HG03342 (cell line): Measurements from ENCODE around the gene CMIP.

ENCODE experiments used
- ATAC-seq: cut with Tn5 transposase; IDR thresholded peaks from one replicate; pipeline ENCODE4 v1.9.1; 2021; ENCODE audit warnings: mild to moderate bottlenecking, moderate library complexity; ENCODE audit not compliant: unreplicated experiment

CMIP gene

DNA sequence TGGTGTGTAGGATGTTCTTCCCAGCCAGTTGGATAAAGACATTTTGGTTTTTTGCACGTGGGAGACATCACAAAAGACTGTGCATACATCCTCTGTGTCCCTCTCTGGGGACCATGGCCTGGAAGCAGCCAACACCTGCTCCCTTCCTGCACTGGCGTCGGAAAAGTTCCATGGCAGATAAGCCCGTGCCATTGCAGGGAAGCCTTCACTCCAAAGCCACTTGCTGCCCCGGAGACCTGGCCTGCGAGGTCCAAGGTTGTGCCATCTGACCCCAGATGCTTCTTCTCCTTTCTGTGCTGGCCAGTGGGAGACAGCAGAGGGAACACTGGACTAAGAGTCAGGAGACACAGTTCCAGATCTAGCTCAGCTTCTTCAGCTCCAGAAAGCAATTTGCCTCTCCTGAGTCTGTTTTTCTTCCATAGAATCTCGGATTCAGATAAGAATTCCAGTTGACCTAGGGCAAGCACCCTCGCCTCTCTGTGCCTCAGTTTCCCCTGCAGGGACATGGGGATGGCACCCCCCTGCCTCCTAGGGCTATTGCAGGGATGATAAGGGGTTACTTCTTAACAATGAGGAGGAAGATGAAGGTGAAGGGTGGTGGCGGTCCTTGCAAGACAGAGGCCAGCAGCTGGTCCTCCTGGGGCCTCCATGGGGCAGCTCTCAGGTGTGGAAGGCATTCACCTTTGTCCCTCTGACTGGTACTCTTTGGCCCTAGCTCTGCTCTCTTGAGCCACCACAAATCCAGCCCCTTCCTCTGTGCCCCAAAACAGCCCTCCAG, 134.2 kb downstream of the CMIP start:
- ATAC-seq: no peak

DNA sequence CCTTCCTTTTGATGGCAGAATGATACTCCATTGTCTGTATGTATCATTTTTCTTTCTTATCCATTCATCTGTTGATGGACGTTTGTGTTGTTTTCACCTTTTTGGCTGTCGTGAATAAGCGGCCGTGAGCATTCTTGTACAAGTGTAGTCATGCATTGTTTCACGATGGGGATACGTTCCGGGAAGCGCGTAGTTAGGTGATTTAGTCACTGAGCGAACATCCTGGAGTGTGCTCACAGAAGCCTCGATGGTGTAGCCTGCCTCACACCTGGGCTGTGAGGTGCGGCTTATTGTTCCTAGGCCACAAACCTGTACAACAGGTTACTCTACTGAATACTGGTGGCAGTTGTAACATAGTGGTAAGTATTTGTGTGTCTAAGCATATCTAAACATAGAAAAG, 136.5 kb downstream of the CMIP start:
- ATAC-seq: no peak

DNA sequence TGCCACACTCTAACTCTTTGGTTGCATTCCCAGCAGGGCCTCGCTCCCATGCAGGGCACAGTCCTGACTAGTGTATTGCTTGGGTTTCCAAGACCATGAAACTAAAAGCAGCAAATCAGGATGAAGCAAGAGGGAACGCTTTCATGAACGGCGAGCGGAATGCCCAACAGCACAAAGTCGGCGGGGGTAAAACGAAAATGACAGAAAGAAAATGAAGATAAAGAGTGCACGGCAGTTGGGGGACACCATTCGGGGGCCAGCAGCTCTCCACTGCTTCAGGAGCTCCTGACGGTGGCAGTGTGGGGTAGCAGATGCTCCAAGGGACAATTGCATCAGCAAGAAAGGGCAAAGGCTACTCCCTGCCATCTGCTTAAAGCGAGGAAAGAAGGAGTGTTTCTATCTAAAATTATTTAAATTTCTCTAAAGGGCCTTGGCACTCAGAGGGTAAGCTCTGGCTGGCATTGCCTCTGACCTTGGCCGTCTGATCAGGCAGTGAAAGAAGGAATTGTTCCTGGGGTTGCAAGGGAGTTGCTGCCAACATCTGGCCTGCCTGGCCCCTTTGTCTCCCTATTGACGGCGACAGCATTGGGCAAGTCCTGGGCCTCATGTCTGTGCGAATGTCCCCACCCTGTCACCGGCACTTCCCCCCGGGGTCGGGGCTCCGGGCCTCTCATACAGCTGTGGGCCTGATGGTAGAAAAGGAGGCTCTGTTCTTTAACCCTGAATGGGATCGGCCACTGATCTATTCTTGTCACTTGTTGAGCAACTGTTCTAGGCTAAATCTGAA, 138.2 kb downstream of the CMIP start:
- no peak for ATAC-seq

DNA sequence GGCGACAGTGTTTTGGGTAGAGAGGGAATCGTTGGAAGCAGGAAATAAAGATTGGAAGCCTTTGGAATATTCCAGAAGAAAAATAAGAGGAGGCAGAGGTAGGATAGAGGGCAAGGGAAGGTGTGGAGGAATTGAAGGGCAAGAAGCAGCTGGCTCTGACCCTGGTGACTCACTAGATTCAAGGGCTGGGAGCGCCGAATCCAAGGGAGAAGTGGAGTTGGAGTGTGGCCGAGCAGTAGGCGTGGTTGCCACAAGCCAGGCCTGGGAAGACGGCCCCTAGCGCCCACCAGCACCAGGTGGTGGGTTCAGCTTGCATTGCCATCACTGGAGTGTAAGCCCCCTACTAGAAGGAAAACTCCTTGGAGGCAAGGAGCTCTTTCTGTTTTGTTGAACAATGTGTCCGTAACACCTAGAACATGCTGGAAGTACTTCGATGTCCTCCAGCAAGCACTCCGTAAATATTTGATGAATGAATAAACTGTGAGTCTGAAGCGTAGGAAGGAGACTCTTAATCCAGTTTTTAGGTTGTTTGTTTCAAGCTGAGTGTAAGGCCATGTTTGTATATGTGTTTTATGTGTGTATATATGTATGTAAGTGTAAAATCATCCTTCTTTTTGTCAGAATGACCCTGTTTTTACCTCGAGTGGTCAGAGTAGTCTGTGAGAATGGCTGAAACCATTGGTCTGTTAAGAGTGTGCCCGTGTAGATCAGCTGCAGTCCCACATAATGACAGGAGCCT, 139.5 kb downstream of the CMIP start:
- no peak for ATAC-seq

DNA sequence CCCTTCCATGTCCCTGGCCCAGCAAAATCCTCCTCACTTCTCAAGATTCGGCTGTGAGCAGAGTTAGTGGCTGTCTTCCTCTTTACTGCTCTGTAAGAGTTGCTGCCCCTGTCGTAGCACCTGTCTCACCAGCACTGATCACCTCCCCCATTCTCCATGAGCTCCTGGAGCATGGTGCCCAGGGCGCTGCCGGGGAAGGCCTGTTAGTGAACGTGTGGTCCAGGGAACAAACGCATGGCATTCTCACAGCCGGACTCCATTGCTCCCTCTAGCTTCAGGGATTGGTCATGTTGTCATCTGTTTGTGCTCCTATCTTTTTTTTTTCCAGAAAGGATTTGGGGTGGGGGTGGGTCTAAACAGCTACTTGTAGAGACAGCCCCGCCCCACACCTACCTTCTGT, 141.2 kb downstream of the CMIP start:
- no peak for ATAC-seq

DNA sequence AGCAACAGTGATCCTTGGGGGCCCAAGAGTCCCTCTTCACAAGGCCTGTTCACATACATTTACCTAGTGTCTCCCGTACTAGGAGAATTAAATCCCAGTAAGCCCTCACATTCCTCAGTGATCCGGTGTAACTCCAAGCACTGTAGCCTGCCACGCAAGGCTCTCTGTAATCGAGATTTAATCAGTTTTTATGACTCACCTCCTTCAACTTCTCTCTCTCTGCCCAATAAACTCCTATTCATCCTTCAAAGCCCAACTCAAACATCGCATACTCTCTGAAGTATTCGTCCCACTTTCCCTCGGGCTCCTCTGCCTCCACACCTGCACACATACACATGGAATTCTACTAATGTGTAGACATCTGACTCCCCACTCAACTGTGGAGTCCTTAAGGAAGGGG, 141.8 kb downstream of the CMIP start:
- ATAC-seq: no peak

DNA sequence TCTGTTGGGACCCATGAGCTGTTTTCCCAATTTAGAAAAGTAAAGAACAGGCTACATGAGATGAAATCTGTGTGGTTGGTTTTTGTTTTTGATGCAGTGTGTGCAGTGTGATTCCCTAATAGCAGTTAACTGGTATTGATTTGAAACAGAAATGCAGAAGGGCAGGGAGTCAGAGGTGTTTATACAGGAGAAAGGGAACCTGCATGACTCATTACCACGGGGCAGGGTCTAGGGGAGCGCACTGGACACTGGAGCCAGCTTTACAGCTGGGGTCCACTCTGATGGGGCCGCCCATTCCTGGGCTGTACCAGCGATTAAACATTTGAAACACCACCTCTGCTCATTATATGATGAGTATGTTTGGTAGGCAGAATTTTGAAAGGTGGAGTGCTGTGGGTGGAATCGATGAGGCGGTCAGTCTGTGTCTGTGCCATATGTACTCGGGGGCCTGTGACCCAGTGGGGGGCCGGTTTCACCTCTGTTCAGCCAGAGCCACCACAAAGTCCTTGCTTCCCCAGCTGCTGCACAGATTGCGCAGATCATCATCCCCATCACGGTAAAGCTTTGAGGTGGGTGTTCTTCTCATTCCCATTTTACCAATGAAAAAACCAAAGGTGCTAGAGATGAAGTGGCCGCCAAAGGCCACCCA, 142.5 kb downstream of the CMIP start:
- no peak for ATAC-seq

DNA sequence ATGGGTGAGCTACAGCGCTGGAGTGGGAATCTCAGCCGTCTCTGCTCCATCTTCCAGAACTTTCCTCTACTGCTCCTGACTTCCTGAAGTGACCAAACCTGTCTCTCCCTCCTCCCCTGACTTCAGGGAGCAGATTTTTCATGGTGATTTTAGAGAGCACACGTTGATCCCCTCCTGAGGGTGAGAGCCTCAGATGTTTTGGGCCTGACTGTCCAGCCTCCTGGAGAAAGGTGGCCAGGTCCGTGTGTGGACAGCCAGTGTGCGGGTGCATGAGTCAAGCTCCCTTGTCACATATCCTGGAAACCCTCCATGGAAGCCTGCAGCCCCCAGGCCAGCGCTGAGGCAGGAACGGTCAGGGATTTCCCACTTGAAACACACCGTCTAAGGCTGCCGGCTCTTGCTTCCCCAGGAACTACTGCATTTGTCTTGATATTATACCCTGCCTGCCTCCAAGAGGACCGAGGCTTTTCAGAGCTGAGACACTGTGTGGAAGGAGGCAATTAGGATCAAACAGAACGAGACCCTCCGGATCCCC, 143.1 kb downstream of the CMIP start:
- ATAC-seq: no peak

DNA sequence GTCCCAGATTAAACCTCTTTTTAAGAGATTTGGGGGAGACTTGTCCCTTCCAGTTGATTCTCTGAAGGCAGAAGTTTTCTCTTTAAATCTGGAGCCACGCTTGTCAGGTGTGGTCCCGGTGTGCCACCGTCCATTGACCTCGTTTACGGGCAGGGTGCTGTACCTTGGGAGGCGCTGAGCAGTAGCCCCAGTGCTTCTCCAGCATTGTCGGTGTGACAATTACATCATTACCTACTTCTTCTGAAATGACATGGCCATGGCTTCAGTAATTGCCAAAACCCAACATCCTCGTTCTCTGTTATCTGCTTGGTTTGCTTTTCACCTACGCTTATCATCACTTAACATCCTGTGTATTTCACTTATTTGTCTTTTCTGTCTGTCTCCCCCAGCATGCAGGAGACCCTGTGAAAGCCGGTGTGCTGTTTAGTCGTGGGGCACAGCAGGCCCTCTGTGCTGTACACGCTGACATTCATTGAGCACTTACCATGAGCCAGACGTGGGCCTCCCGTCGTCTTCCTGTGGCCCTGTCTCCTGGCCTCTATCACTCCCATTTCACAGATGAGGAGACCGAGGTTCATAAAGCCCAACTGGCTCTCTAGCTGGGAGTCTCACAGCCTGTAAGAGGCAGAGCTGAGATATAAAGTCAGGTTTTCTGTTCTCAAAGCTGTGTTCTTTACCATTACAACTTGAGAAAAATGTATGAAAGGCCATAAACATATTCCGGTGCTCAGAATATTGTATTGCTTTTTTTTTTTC, 143.9 kb downstream of the CMIP start:
- ATAC-seq: no peak

DNA sequence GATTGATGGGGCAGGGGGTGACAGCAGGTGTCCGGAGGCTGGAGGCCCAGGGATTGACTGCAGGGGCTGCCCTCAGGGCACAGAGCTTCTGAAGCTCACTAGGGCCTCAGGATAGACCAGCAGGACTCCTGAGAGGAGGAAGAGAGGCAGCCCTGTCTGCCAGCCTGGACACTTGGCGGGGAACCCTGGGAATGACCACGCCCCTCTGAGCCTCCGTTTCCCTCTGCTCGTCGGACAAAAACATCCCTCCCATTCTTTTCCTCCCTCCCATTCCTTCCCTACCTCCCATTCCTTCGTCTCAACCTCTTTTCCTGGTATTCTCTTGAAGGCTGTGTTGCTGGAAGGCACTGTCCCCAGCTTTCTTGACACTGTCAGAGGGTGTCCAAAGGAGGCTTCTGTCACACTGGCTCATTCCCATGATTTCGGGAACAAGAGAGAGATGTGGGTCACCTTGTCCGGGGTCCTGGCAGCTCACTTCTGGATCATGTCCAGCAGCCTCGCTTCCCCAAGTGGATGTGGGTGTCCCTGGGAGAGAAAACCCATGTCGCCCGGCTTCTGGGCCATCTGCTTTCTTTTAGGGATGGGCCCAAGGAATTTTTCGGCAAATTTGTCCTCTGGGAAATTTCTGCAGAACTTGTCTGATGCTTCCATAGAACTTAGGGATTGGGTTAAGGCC, 145.5 kb downstream of the CMIP start:
- no peak for ATAC-seq

DNA sequence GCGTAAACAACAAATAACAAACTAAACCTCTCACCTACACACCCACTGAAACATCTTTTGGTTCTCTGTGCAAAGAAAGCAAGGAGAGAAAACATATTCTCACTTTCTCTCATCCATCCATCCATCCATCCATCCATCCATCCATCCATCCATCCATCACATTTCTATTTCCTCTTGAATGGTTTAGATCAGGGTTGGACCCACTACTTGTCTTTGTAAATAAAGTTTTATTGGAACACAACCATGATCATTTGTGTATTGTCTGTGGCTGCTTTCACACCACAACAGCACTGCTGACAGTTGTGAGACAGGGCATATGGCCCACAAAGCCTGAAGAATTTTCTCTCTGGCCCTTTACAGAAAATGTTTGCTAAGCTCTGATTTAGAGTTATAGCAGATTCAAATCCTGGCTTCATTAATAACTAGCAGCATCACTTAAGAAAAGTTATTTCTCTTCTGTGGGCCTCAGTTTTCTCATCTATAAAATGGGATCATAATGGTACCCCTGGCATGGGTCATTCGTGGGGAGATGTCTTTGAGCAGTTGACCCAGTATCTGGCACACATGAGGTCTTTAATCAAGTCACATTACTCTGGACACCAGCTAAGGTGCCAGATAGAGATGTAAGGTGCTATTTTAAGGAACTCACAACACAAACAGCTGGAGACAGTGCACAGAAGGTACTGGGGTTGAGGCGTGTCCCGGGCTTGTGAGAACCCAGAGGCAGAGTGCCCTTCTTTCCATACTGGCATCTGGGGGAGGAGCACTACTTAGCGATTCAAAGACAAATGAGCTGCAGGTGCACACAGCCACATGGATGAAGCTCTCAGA, 146.3 kb downstream of the CMIP start:
- no peak for ATAC-seq

DNA sequence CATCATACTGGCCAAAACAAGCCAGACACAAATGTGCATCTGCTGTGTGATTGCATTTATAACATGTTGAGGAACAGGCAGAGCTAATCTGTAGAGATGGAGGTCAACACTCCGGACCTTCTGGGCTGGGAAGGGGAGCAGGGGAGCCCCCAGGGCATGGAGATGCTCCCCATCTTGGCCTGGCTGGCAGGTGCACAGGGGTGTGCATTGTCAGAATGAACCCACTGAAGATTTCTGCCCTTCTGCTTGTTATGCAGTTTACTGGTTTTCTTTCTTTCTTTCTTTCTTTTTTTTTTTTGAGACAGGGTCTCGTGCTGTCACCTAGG, 146.9 kb downstream of the CMIP start:
- ATAC-seq: no peak

DNA sequence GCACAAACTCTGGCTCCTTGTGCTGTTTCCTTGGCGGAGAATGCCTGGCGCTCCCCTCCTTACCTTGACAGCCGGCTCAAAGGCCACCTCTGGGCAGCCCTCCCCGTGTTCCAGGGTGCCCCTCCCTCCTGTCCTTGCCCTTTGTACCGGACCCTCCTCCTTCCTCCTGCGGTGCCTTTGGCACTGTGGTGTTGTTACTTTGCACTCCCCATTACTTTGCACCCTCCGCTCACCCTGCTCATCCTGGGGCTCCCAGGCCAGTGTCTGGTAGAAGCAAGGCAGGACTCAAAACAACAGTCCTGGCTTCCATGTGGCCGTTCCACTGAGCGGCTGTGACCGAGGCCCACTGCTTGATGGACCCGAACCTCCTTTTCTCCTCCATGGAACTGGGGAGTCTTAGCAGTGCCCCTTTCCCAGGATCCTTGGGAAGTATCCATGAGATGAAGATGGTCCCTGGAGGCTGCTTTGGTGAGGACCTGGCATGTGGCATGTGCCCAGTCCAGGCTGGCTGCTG, 147.8 kb downstream of the CMIP start:
- no peak for ATAC-seq

DNA sequence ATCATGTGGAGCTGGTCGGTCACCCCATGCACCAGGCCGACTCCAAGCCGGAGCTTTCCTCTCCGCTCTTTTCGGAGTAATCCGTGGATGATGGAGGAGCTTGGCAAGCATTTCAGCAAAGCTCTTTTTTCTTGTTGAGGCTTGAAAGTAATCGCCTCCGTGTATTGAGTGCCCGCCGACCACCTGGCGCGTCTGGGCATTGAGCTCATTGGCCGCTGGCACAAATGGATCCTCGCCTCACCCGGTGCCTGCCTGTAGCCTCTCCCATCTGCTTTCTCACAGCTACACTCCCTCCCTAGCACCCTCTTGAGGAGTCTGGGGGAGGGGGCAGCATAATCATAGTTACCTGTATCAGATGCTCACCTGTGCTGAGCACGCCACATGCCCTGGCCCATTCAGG, 148.9 kb downstream of the CMIP start:
- ATAC-seq: no peak

DNA sequence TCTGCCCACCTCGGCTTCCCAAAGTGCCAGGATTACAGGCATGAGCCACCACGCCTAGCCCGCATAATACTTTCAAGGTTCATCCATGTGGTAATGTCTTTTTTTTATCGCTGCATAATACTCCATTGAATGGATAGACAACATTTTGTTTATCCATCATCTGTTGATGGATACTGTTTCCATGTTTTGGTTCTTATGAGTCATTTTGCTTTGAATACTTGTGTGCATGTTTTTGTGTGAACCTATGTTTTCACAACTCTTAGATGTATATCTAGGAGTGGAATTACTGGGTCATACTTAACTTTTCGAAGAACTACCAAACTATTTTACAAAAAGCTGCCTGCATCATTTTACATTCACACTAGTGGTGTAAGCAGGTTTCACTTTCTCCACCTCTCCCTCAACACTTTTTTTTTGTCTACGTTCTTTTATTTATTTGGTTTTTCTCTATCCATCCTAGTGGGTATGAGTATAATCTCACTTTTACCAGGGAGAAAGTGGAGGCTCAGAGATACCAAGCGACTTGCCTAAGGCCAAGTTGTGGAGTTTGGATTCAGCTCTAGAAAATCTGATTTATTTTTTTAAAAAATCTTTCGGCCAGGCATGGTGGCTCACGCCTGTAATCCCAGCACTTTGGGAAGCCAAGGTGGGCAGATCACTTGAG, 151.2 kb downstream of the CMIP start:
- no peak for ATAC-seq

DNA sequence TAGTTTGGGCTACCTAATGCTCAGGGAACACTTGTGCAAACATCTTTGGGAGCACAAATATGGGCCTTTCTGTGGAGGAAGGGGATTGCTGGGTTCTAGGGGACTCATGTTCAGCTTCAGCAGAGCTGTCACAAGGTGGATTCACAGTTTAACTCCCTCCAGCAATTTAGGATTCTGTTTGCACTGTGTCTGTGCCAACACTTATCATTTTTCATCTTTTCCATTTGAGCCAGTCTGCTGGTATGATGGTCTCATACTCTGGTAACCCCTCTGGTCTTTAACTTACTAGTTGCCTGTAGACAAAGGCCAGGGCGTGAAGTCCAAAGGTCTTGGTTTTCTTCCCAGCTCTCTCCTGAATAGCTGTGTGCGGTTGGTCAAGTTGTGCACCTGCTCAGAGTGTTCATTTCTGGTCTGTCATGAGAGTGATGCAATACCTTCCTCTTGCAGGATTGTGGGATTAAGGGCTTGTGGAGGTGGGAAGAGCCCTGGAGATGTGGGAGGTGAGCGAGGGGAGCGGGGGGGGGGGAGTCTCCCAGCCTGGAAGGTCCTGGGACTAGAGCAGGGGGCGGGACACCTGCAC, 152.6 kb downstream of the CMIP start:
- no peak for ATAC-seq

DNA sequence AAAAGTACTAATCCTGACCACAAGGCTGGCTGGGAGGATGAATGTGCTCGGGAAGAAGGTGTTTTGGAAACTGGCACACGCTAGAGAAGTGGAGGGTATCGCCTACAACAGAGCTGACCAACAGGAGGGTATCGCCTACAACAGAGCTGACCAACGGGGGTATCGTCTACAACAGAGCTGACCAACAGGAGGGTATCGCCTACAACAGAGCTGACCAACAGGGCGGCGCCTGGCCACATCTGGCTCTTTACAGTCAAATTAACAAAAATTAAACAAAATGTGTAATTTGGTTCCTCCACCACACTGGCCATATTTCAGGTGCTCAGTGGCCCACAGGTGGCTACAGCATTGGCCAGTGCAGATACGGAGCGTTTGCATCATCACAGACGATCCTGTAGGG, 153.5 kb downstream of the CMIP start:
- ATAC-seq: no peak
